Endometrium (tissue), 2 donors: ENCODE results near the gene TAS2R30.
"Not testable (repeated sequence)": the region's sequence is repeated elsewhere in the genome, so short reads cannot be mapped to it uniquely, and the experiment has no call there.

Experiments
- FAIRE-seq: peaks from 2 replicates; lab custom pipeline; 2012; peaks lifted over from hg19 to GRCh38; lab: Jason Lieb, UNC
- donor health status: control.
- donor health status: control.

The TAS2R30 gene

DNA sequence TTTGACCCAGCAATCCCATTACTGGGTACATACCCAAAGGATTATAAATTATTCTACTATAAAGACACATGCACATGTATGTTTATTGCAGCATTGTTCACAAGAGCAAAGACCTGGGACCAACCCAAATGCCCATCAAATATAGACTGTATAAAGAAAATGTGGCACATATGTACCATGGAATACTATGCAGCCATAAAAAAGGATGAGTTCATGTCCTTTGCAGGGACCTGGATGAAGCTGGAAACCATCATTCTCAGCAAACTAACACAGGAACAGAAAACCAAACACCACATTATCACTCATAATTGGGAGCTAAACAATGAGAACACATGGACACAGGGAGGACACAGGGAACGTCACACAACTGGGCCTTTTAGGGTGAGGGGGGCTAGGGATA, 20.3 kb downstream of the TAS2R30 start:
- not testable (repeated sequence) for FAIRE-seq

GRCh38 chr12:11111213-11111612, 23.2 kb downstream of the TAS2R30 start:
- FAIRE-seq: not testable (repeated sequence)

- FAIRE-seq: no peak
These were observed 25.6 kb downstream of the TAS2R30 start for GRCh38 chr12:11108862-11109261.

GRCh38 chr12:11107719-11108118, 26.7 kb downstream of the TAS2R30 start:
- no peak for FAIRE-seq

DNA sequence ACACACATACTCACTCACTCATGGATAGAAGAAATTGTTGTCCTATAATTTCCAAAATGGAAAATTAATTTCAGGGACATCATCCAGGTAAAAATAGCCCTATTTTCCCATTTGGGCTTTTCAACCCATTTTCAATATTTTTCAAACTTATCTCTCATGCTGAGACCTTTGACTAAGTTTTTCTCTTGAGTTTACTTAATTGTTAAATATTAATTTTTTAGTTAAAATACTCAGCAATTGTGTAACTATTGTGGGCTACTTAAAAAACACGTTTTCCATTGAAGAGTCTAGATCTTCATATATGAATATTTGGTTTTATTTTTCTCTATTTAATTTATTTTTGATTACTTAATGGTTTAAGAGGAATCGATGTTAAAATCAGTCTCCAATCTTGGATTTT, 28.2 kb downstream of the TAS2R30 start:
- FAIRE-seq: no peak

DNA sequence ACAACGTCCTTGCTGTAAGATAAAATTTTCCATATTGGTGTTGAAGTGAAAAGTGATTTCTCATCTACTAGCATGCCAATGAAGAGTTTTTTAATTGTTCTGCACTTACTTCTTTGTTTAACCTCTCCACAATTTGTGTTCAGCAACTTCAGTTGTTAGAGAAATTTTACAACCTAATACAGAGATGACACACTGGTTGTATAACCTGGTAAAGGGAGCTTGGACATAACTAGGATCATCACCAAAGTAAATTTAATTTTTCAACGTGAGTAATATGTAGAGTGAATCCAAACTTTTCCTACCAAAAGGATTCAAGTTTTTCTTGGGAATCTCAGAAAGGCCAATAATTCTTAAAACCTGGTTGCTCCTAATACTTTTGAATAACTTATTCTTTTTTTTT, 28.9 kb downstream of the TAS2R30 start:
- no peak for FAIRE-seq

GRCh38 chr12:11094910-11095309, 39.5 kb downstream of the TAS2R30 start:
- FAIRE-seq: not testable (repeated sequence)

GRCh38 chr12:11092128-11092527, 42.3 kb downstream of the TAS2R30 start, which contains the start of gene TAS2R43:
TAS2R43 (minus strand) TSS chr12:11092313; CDS start chr12:11092229, 84 bp downstream.
- FAIRE-seq: no peak

- no peak for FAIRE-seq
These were observed 45.2 kb downstream of the TAS2R30 start for GRCh38 chr12:11089246-11089645.

DNA sequence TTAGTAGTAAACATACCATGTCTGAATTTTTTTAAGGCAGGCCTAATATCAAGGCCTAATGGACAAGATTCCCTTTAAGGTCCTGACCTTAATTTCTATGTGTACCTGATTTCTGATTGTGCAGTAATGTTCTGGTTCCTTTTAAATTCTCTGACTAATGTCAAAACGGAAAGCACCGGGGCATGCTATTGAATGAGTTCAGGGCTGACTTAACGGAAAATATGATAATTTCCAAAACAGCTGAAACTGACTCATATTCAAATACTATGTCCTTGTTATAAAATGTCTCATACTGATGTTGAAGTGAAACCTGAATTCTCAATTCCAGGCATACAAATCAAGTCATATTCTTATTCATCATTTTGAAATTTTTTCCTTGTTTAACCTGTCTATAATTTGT, 49.0 kb downstream of the TAS2R30 start:
- FAIRE-seq: no peak
